ENCODE measurements around the gene GHDC.

GRCh38 chr17:42167807-42168206 lies 26.5 kb downstream of the GHDC start:
- TF ChIP-seq CTCF (IDR thresholded peaks at IDR 0.05) (no peak), POLR2A (IDR thresholded peaks at IDR 0.05) (no peak)

Data from Peyer's patch (tissue), 4 donors.